Measurements from ENCODE around the gene SPINK8.
"Not testable (repeated sequence)": the region's sequence is repeated elsewhere in the genome, so short reads cannot be mapped to it uniquely, and the experiment has no call there.

Gene SPINK8

GRCh38 chr3:48335286-48335685, 1.8 kb upstream of the SPINK8 start:
- in situ Hi-C loops (cut with MboI; ENCODE audit: low pct_unique_long_range_greater_than_20kb, low sequenced_read_pairs), result not testable (repeated sequence)
- peak; percentile 81 for DNase-seq

DNA sequence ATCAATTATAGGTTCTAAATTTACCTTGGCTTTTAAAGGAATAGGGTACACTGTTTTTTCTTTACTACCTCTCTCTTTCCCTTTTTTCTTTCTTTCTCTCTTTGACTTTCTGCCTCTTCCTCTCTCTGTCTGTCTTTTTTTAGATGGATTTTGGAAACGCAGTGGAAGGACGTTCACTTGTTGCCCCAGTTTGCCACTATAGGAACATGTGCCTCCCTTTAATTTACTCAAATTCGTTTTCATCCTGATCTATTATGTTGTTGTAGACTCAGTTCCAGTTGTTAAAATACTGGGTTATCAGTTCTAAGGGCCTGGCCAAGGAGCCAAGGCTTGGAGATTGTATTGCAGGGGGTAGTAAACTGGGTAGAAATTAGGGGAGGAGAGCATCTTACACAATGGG, 1.1 kb upstream of the SPINK8 start:
- in situ Hi-C loops (cut with MboI; ENCODE audit: low pct_unique_long_range_greater_than_20kb, low sequenced_read_pairs), result no loop called here
- no peak for DNase-seq

GRCh38 chr3:48331706-48332435, 1.6 kb downstream of the SPINK8 start:
- DNase-seq; in situ Hi-C loops (cut with MboI; ENCODE audit: low pct_unique_long_range_greater_than_20kb, low sequenced_read_pairs): not testable (repeated sequence)

DNA sequence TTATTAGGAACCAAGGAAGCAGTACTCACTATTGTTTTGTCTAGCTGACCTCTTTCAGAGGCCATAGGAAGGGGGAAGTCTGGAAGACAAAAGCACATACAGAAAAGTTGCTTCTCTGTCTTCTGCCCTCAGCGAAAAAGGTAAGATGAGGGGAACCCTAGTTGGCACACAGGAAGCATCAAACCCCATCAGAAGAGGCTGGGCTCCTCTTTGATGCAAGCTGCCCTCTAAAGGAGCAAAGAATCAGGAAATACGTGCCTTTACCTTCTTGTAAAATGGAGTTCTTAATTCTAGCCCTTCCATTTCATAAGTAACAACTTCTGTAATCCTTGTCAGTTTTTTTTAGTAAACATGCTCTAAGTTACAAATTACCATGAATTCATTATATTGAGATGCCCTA, 12.5 kb downstream of the SPINK8 start:
- in situ Hi-C loops (cut with MboI; ENCODE audit: low pct_unique_long_range_greater_than_20kb, low sequenced_read_pairs), result no loop called here
- no peak for DNase-seq

DNA sequence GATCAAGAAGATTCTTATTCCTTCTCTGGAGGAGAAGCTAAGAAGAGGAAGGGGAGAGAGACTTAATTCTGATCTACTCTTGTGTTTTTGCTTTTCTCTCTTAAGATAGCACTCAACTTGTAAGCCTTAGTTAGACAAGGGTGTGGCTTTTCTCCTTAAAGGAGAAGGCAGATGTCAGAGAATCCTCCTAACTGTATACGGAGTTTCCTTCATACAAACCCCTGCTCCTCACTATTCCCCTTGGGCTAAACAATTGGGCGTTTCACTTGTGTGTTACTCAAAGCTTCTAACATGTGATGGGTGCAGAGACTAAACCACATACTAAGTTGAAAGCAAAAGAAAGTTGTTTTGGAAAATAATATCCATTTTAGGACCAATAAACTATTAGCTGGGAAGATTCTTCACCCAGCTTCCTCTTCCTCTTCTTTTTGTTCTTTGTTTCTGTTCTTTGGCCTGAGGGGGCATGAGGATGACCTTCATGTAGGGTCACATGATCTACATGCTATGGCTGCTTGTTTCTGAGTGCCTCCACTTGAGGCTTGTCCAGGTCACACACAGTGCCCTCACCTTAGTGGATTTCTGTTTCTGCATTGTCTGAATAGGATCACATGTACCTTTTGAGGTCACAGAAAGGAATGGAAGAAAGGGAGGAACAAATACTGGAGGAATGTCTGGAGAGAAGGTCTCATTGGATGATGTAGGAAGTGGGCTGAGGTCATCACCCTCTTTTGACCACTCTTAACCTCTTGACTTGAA, 14.6 kb downstream of the SPINK8 start:
- no peak for DNase-seq
- in situ Hi-C loops (cut with MboI; ENCODE audit: low pct_unique_long_range_greater_than_20kb, low sequenced_read_pairs), result no loop called here

- DNase-seq, result no peak
- in situ Hi-C loops (cut with MboI; ENCODE audit: low pct_unique_long_range_greater_than_20kb, low sequenced_read_pairs), result no loop called here
These were observed 18.9 kb downstream of the SPINK8 start for GRCh38 chr3:48314542-48314941.

DNA sequence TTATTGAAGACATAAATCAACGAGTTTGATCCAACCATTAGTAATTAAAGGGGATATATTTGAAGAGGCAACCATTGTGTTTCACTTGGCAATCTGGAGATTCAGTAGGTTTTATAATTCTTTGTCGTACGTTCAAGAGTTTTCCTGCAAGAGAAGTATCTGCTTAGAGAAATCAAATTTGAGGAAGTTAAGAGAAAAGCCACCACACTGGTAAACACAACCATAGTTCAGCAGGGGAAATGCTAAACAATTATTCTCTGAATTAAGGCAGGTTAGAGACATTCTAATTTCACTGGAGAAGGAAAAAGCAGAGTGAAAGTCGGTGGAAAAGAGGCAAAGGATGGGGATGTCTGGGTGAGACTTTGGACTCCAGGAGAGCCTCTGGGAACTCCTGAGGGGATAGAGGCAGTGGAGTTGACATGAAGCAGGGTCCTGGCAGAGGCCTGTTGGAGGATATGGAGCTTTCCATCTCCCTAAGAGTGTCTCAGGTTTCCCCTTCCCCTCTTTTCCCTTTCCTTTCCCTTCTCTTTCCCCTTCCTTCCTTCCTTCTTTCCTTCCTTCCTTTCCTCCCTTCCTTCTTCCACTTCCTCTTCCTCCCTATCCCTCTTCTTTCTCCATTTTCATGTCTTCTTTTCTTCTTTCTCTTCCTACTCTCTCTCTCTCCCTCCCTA, 26.5 kb downstream of the SPINK8 start:
- DNase-seq, result peak; percentile 85
- in situ Hi-C loops (cut with MboI; ENCODE audit: low pct_unique_long_range_greater_than_20kb, low sequenced_read_pairs), result no loop called here

GRCh38 chr3:48306290-48306689, 27.2 kb downstream of the SPINK8 start:
- DNase-seq, result no peak
- in situ Hi-C loops (cut with MboI; ENCODE audit: low pct_unique_long_range_greater_than_20kb, low sequenced_read_pairs), result no loop called here

DNA sequence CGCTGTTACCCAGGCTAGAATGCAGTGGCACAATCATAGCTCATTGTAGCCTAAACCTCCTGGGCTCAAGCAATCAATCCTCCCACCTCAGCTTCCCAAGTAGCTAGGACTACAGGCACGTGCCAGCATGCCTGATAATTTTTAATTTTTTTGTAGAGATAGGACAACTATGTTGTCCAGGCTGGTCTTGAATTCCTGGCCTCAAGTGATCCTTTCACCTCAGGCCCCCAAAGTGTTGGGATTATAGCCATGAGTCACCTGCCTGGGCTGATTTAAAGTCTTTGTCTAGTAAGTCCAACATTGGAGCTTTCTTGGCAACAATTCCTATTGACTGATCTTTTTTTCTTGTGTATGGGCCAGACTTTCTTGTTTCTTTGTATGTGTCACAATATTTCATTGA, 28.1 kb downstream of the SPINK8 start:
- no peak for DNase-seq
- in situ Hi-C loops (cut with MboI; ENCODE audit: low pct_unique_long_range_greater_than_20kb, low sequenced_read_pairs), result no loop called here

- in situ Hi-C loops (cut with MboI; ENCODE audit: low pct_unique_long_range_greater_than_20kb, low sequenced_read_pairs), result no loop called here
- no peak for DNase-seq
These were observed 30.4 kb downstream of the SPINK8 start for GRCh38 chr3:48303021-48303420.

DNA sequence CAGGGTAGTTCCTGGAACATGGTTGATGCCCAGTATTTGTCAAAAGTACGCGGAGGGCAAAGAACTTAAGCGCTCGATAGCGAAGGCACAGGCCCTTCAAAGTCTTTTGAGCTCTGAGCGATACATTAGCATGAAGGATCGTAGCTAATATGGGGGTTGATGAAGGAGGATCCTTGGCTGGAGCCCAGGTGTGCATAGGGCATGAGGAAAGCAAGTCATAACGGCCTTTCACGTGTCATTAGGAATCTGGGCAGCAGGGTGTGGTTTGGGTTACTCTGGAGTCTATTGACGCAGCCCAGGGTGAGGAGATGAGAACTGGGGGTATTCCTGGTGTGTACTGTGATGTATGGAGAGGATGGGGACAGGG, 31.7 kb downstream of the SPINK8 start:
- DNase-seq, result no peak
- in situ Hi-C loops (cut with MboI; ENCODE audit: low pct_unique_long_range_greater_than_20kb, low sequenced_read_pairs), result no loop called here

- peak; percentile 90 for DNase-seq
- in situ Hi-C loops (cut with MboI; ENCODE audit: low pct_unique_long_range_greater_than_20kb, low sequenced_read_pairs), result no loop called here
These were observed 32.3 kb downstream of the SPINK8 start, which contains the start of gene NME6 for GRCh38 chr3:48301020-48301799. NME6 (minus strand) TSS chr3:48301367.

DNA sequence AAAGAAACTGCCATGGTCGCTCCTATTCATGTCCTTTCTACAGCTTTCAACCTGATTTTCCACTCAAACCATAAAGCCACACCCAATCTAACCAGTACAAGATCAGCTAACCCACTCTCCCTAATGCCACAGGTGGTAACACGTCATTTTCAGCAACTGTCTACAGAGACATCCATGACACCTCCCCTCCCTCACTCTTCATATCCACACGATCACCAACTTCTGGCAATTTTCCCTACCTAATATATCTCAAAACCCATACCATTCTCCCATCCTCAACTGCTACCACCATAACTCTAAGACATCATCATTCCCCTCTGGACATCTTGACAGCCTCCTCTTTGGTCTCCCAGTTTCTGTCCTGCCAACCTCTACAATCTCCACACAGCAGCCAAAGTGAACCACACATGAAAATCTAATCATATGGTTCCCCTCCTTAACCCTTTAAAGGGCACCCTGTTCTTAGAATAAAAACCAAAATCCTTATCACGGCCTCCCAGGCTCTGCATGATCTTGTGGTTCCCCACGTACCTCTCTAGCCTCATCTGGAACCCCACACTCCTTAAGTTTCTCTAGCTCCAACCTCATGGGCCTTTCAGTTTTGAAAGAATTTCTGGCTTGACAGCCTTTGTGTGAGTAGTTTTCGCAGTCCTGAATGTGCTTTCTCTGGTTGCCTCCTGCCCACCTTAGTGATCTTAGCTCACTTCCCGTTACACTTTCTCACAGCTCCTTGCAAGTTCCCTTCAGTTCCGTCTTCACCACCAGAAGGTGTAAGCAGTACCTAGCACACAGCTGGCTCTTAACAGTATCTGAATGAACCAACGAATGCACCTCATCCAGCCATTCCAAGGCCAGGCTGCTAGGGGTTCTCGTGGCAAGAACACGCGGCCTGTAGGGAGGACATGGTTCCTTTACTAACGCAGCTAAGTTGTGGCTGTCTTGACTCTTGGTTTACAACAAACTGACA, 33.4 kb downstream of the SPINK8 start:
- in situ Hi-C loops (cut with MboI; ENCODE audit: low pct_unique_long_range_greater_than_20kb, low sequenced_read_pairs), result no loop called here
- peak; percentile 66 for DNase-seq

- in situ Hi-C loops (cut with MboI; ENCODE audit: low pct_unique_long_range_greater_than_20kb, low sequenced_read_pairs), result no loop called here
- no peak for DNase-seq
These were observed 36.2 kb downstream of the SPINK8 start for GRCh38 chr3:48297111-48297810.

- in situ Hi-C loops (cut with MboI; ENCODE audit: low pct_unique_long_range_greater_than_20kb, low sequenced_read_pairs), result no loop called here
- DNase-seq, result no peak
These were observed 36.8 kb downstream of the SPINK8 start for GRCh38 chr3:48296699-48297098.

DNA sequence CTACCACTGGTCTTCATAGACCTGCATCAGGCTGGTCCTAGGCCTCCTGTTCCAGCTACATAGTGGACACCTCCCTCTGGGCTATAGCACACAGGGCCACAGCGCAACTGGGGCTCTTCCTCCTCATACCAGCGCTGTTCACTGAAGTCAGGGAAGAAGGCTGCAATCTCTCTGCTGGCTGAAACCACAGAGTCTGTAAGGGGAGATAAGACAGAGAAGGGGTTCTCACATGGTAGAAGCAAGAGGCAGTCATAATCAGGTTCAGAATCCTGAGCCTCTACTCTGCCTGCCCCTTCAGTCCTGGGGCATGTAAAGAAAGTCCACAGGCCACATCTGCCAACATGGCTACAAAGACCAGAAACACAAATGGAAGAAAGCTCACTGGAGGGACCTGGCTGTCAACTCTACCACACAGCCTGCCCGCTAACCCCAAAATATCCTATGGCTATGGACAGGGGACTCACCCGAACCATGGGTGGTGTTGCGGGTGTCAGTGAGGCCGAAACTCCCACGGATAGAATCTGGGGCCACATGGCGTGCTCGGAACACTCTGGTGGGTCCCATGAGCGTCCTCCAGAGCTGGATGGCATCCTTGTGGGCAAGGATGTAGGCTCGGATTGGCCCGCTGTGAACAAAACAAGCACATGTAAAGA, 38.7 kb downstream of the SPINK8 start:
- DNase-seq, result no peak
- in situ Hi-C loops (cut with MboI; ENCODE audit: low pct_unique_long_range_greater_than_20kb, low sequenced_read_pairs), result no loop called here

DNA sequence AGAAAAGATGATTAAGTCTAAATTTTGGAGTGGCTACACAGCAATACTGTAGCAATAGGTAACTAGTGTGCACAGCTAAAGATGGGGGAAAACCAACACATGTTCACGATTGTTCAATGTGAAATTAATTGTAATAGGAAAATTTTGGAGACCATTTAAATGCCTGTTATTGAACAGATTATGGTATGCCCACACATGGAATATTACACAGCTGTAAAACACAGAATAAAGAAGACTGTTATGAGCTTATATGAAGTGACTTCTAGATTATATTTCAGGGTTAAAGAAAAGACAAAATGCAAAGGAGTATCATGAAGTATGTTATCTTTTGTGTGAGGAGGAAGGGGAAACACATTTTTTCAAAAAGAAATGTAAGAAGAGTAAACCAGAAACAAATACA, 43.8 kb downstream of the SPINK8 start:
- in situ Hi-C loops (cut with MboI; ENCODE audit: low pct_unique_long_range_greater_than_20kb, low sequenced_read_pairs), result no loop called here

More for the DNA sequence above, 43.8 kb downstream of the SPINK8 start:
- no peak for DNase-seq

All from KBM-7 (cell line).